ENCODE results near the gene GPATCH8.

DNA sequence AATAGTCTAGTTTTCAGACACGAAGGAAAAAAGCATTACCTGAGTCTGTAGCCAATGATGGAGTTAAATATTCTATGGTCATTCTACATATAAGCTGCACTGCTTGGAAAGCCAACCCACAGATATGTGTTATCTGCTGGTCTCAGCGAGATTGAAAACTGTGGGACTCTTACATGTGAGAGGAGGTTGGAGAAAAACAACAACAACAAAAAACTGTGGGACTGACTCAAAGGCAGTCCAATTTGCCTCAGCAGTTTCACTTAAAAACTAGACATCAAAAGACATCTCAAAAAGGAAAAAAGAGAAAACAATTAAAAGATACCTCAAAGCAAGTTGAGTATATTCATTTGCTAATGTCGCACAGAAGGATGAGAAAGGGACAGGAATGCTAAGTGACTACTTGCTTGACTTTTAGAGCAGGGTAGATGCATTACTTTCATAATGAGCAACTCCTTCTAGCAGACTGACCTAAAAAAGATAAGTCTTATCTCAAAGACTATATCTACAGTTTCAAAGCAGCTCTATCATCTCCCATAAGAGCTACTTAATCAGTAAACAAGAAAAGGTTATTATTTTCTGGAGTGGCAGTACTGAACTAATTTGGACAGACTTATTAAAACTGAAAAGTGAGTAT lies 78.3 kb downstream of the GPATCH8 start:
- TF ChIP-seq, protein P1, sequence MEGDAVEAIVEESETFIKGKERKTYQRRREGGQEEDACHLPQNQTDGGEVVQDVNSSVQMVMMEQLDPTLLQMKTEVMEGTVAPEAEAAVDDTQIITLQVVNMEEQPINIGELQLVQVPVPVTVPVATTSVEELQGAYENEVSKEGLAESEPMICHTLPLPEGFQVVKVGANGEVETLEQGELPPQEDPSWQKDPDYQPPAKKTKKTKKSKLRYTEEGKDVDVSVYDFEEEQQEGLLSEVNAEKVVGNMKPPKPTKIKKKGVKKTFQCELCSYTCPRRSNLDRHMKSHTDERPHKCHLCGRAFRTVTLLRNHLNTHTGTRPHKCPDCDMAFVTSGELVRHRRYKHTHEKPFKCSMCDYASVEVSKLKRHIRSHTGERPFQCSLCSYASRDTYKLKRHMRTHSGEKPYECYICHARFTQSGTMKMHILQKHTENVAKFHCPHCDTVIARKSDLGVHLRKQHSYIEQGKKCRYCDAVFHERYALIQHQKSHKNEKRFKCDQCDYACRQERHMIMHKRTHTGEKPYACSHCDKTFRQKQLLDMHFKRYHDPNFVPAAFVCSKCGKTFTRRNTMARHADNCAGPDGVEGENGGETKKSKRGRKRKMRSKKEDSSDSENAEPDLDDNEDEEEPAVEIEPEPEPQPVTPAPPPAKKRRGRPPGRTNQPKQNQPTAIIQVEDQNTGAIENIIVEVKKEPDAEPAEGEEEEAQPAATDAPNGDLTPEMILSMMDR (conservative IDR thresholded peaks at IDR 0.05 in 1 of 2, IDR thresholded peaks at IDR 0.05 in 1 of 2; ENCODE audit: low read depth in 1 of 2, low read length in 2 of 2) = no peak
- no peak for TF ChIP-seq EZH2 (IDR thresholded peaks at IDR 0.05; ENCODE audit: low read length, missing control alignments)

Measured in fibroblast of lung (primary cell).